Measurements from ENCODE around the gene SDHA.

Gene SDHA

GRCh38 chr5:180286-180918, 37.7 kb upstream of the SDHA start:
- Mint-ChIP-seq H3K27me3 (ENCODE audit: low read depth) (no peaks in the 10 kb centered on the region), H3K27ac (no peak overlapping the region), H3K9me3 (no peaks in the 10 kb centered on the region), H3K4me3 (no peak overlapping the region), H3K36me3 (ENCODE audit: low read depth) (no peaks in the 10 kb centered on the region), H3K4me1 (ENCODE audit: low read depth) (no peaks in the 10 kb centered on the region)

GRCh38 chr5:181160-181559, 37.0 kb upstream of the SDHA start:
- no peaks in the 10 kb centered on the region for H3K4me1 Mint-ChIP-seq (ENCODE audit: low read depth)

DNA sequence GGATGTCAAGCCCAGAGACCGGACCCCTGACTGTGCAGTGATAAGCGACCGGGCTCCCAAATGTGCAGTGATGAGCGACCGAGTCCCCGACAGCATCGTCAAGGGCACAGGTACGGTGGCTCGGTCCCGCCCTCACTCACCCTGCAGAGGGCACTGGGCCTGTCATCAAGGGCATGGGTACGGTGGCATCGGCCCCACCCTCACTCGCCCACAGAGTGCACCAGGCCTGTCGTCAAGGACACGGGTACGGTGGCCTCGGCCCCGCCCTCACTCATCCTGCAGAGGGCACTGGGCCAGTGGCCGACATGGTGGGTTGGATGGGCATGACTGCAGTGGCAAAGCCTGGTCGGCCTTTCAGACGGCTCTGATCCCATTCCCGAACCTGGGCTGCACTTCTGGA, 36.6 kb upstream of the SDHA start:
- H3K36me3 Mint-ChIP-seq (ENCODE audit: low read depth): no peaks in the 10 kb centered on the region
- no peak overlapping the region for H3K4me3 Mint-ChIP-seq
- H3K4me1 Mint-ChIP-seq (ENCODE audit: low read depth): no peaks in the 10 kb centered on the region
- H3K27ac Mint-ChIP-seq: no peak overlapping the region
- no peaks in the 10 kb centered on the region for H3K27me3 Mint-ChIP-seq (ENCODE audit: low read depth)
- H3K9me3 Mint-ChIP-seq: no peaks in the 10 kb centered on the region

More at GRCh38 chr5:181160-181559, 37.0 kb upstream of the SDHA start:
- Mint-ChIP-seq H3K36me3 (ENCODE audit: low read depth) (no peaks in the 10 kb centered on the region), H3K9me3 (no peaks in the 10 kb centered on the region), H3K4me3 (no peak overlapping the region), H3K27me3 (ENCODE audit: low read depth) (no peaks in the 10 kb centered on the region), H3K27ac (no peak overlapping the region)

DNA sequence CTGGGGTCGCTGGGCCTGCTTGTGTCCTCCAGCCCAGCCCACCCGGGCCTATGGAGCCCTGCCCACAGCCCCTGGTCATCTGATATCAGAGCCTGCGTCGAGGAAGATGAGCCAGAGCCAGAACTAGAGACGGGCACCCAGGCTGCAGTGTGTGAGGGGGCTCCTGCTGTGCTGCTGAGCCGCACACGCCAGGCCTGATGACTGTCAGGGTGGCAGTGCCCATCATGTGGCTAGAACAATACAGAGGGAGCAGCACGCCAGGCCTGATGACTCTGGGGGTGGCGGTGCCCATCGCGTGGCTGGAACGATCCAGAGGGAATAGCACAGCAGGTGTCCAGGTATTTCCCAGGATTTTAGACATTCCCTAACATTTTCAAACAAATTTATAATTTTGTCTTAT, 36.0 kb upstream of the SDHA start:
- Mint-ChIP-seq H3K4me3 (no peak overlapping the region), H3K9me3 (no peaks in the 10 kb centered on the region), H3K36me3 (ENCODE audit: low read depth) (no peaks in the 10 kb centered on the region), H3K4me1 (ENCODE audit: low read depth) (no peaks in the 10 kb centered on the region), H3K27ac (no peak overlapping the region), H3K27me3 (ENCODE audit: low read depth) (no peaks in the 10 kb centered on the region)

DNA sequence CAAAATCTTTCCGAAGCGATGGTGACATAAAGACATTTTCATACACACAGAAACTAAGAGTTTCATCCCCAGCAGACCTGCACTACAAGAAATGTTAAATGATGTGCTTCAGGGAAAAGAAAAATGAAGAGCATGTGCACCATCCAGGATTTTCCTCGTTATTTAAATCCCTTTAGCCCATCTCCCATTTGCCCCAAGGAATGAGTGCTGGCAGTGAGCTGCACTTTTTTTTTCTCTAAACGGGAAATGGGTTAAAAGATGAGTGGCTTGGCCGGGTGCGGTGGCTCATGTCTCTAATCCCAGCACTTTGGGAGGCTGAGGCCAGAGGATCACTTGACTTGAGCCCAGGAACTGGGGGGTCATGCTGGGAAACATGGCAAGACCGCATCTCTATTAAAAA, 33.6 kb upstream of the SDHA start:
- Mint-ChIP-seq H3K9me3 (no peaks in the 10 kb centered on the region), H3K4me1 (ENCODE audit: low read depth) (peaks cover 5% of the 10 kb centered on the region), H3K4me3 (no peak overlapping the region), H3K36me3 (ENCODE audit: low read depth) (no peaks in the 10 kb centered on the region), H3K27ac (no peak overlapping the region), H3K27me3 (ENCODE audit: low read depth) (no peaks in the 10 kb centered on the region)

DNA sequence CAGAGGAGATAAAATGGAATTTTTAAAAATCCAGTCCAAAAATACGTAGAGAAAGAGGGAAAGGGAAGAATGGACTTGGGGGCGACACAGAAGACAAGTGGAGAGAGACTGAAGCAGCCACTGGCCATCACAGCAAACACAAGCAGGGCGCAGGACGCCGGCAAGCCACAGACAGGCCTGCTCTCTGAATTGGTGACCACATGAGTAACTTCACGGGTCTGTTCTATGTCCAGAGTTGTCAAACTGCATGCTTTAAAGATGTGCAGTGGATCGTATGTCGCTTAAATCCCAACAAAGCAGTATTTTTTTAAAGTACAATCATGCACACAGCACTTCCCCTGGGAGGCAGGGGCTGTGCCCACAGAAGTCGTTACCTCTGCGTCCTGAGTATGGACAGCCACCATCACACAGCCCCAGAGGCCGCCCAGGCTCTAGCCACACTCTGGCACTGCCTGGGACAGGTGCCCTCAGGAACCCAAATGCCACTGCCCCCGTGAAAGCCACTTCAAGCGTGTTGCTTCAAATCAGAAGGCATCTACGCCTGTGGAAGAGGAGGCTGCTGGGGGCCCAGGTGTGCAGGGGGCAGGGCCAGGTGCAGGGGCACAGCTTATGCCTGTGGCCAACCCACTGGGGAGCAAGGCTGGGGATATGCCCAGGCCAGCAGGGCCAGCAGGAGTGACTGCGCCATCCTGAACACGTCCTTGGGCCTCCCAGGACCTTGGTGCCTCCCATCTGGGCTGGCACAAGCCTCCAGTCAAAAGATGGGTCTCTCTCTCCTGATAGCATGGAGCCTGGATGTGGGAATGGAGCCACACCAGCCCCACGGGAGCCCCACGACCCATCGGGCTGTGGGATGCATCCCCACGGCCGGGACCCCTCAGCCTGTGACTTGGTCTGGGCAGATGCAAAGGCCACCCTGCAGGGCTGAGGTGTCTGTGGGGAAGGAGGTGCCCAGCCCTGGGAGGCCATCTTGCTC, 32.7 kb upstream of the SDHA start:
- no peaks in the 10 kb centered on the region for H3K27me3 Mint-ChIP-seq (ENCODE audit: low read depth)
- H3K4me1 Mint-ChIP-seq (ENCODE audit: low read depth): peaks cover 7% of the 10 kb centered on the region
- H3K27ac Mint-ChIP-seq: no peak overlapping the region
- H3K36me3 Mint-ChIP-seq (ENCODE audit: low read depth): no peaks in the 10 kb centered on the region
- H3K4me3 Mint-ChIP-seq: no peak overlapping the region
- H3K9me3 Mint-ChIP-seq: no peaks in the 10 kb centered on the region

- Mint-ChIP-seq H3K27me3 (ENCODE audit: low read depth) (no peaks in the 10 kb centered on the region), H3K9me3 (no peaks in the 10 kb centered on the region), H3K27ac (no peak overlapping the region), H3K4me1 (ENCODE audit: low read depth) (peaks cover 8% of the 10 kb centered on the region), H3K36me3 (ENCODE audit: low read depth) (no peaks in the 10 kb centered on the region), H3K4me3 (no peak overlapping the region)
Measured at GRCh38 chr5:186091-187041, 31.8 kb upstream of the SDHA start.

- no peaks in the 10 kb centered on the region for H3K9me3 Mint-ChIP-seq
- no peak overlapping the region for H3K27ac Mint-ChIP-seq
- H3K4me3 Mint-ChIP-seq: no peak overlapping the region
- H3K27me3 Mint-ChIP-seq (ENCODE audit: low read depth): no peaks in the 10 kb centered on the region
- H3K4me1 Mint-ChIP-seq (ENCODE audit: low read depth): peaks cover 8% of the 10 kb centered on the region
- no peaks in the 10 kb centered on the region for H3K36me3 Mint-ChIP-seq (ENCODE audit: low read depth)
Measured at GRCh38 chr5:187042-187431, 31.1 kb upstream of the SDHA start.

GRCh38 chr5:187617-188451, 30.3 kb upstream of the SDHA start:
- Mint-ChIP-seq H3K4me3 (no peak overlapping the region), H3K36me3 (ENCODE audit: low read depth) (no peaks in the 10 kb centered on the region), H3K9me3 (no peaks in the 10 kb centered on the region), H3K4me1 (ENCODE audit: low read depth) (peaks cover 8% of the 10 kb centered on the region), H3K27ac (no peak overlapping the region), H3K27me3 (ENCODE audit: low read depth) (no peaks in the 10 kb centered on the region)

GRCh38 chr5:188488-189481, 29.3 kb upstream of the SDHA start:
- Mint-ChIP-seq H3K36me3 (ENCODE audit: low read depth) (no peaks in the 10 kb centered on the region), H3K27ac (peak overlapping the region; percentile 41)

GRCh38 chr5:189486-189885, 28.6 kb upstream of the SDHA start:
- Mint-ChIP-seq H3K36me3 (ENCODE audit: low read depth) (no peaks in the 10 kb centered on the region), H3K4me1 (ENCODE audit: low read depth) (peaks cover 8% of the 10 kb centered on the region), H3K9me3 (no peaks in the 10 kb centered on the region), H3K27ac (no peak overlapping the region), H3K4me3 (no peak overlapping the region), H3K27me3 (ENCODE audit: low read depth) (no peaks in the 10 kb centered on the region)

More at GRCh38 chr5:188488-189481, 29.3 kb upstream of the SDHA start:
- Mint-ChIP-seq H3K27me3 (ENCODE audit: low read depth) (no peaks in the 10 kb centered on the region), H3K9me3 (no peaks in the 10 kb centered on the region), H3K4me3 (no peak overlapping the region), H3K4me1 (ENCODE audit: low read depth) (peaks cover 8% of the 10 kb centered on the region)

DNA sequence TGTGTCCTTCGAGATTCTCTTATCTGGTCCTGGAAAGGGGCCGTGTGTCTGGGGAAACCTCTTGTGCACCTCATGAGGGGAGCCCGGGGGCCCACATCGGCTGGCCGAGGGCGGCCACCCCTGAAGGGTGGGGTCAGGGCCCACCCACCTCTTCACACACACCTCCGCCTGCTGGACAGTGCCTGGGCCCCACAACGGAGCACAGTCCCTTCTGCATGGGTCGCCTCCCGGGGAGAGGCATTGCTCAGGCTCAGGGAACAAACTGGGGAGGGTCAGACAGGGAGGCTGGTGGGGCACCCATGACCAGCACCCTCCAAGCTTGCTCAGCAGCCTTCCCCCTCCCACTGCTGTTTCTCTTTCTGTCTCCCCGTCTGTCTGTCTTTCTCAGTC, 28.1 kb upstream of the SDHA start:
- no peaks in the 10 kb centered on the region for H3K9me3 Mint-ChIP-seq
- peaks cover 8% of the 10 kb centered on the region for H3K4me1 Mint-ChIP-seq (ENCODE audit: low read depth)
- H3K27me3 Mint-ChIP-seq (ENCODE audit: low read depth): no peaks in the 10 kb centered on the region
- H3K4me3 Mint-ChIP-seq: no peak overlapping the region
- no peaks in the 10 kb centered on the region for H3K36me3 Mint-ChIP-seq (ENCODE audit: low read depth)
- H3K27ac Mint-ChIP-seq: no peak overlapping the region

Data from T-helper 1 cell treated with Interleukin-12 subunit alpha and Interleukin-12 subunit beta and Interleukin-4 antibody, amounts not matched to agents 30 μg/mL and 1 μg/mL, for 36 hours (primary cell).